Activated T-helper 1 cell treated with anti-CD3 and anti-CD28 coated beads, Interleukin-2, amount 50 U/mL, for 16 hours (primary cell): Measurements from ENCODE around the gene MAP1LC3B.

Experiments used
- DNase-seq, 2 donors: peaks; one replicate each; pipeline ENCODE4 v3.0.0-alpha.2; 2020; ENCODE audit warnings: low read depth in 1 of 2, low spot score in 1 of 2

Gene MAP1LC3B

GRCh38 chr16:87451563-87452210, 59.6 kb downstream of the MAP1LC3B start:
- no peak for DNase-seq

GRCh38 chr16:87453326-87453725, 61.2 kb downstream of the MAP1LC3B start:
- DNase-seq: no peak
